Measurements from ENCODE around the gene SYT12.
"Not testable (repeated sequence)": the region's sequence is repeated elsewhere in the genome, so short reads cannot be mapped to it uniquely, and the experiment has no call there.

The SYT12 gene, protein sequence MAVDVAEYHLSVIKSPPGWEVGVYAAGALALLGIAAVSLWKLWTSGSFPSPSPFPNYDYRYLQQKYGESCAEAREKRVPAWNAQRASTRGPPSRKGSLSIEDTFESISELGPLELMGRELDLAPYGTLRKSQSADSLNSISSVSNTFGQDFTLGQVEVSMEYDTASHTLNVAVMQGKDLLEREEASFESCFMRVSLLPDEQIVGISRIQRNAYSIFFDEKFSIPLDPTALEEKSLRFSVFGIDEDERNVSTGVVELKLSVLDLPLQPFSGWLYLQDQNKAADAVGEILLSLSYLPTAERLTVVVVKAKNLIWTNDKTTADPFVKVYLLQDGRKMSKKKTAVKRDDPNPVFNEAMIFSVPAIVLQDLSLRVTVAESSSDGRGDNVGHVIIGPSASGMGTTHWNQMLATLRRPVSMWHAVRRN

GRCh38 chr11:67022961-67023956 lies at the start of gene SYT12:
TSS of gene SYT12 (plus strand) at chr11:67023134. CDS start at chr11:67030145, 7,011 bp downstream.
- DNase-seq (ENCODE audit: extremely low spot score, insufficient read length, low read depth) = no peak
- no peak for FAIRE-seq

DNA sequence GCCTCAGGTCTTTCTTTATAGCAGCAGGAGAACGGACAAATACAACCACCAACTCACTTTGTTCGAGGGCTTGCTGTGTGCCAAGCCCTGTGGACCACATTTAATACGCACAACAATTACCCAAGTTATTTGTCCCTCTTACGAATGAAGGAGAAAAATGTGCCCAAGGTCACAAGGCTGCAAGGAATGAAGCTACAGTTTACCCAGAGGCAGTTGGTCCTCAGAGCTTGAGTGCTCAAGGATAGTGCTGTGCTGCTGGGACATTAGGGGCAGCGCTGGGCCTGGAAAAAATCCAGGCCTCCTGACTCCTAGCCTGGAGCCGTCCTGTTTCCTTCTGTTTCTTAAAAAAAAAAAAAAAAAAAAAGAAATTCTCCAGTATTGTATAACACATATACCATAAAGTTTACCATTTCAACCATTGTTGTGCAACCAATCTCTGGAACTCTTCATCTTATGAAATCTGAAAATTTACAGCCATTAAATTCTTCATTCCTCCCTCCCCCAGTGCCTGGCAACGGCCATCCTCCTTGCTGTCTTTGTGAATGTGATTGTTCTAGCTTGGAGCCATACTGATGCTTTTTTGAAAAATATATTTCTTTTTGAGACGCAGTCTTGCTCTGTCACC lies 48.9 kb upstream of the SYT12 start:
- FAIRE-seq (no peak), DNase-seq (ENCODE audit: extremely low spot score, insufficient read length, low read depth) (no peak)

GRCh38 chr11:66974724-66975404 lies 48.1 kb upstream of the SYT12 start, which contains the start of gene C11orf86:
TSS of gene C11orf86 (plus strand) at chr11:66975304. CDS start at chr11:66975363, 59 bp downstream.
- FAIRE-seq = no peak

DNA sequence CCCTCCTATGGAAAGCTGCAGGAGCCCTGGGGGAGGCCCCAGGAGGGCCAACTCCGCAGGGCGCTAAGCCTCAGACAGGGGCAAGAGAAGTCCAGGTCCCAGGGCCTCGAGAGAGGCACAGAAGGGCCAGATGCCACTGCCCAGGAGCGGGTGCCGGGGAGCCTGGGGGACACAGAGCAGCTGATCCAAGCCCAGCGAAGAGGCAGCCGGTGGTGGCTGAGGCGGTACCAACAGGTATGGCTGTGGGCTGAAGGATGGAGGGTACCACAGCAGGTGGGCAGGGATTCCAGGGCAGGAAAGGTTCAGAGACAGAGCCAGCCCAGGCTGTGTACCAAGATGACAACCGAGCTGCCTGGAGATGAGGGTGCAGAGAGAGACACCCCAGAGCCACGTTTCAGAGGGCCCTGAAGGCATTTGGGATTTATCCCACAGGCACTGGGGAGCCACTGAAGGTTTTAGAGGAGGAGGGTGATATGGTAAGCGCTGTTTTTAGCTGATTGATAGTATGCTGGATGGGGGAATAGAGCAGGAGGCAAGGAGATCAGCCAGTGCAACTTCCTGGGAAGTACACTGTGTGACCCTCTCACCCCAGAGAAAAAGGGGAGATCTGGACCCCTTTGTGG lies 47.4 kb upstream of the SYT12 start:
- DNase-seq (ENCODE audit: extremely low spot score, insufficient read length, low read depth) (no peak), FAIRE-seq (no peak)

More at GRCh38 chr11:66974724-66975404, 48.1 kb upstream of the SYT12 start, which contains the start of gene C11orf86:
- DNase-seq (ENCODE audit: extremely low spot score, insufficient read length, low read depth) = no peak

GRCh38 chr11:66976028-66976467 lies 46.9 kb upstream of the SYT12 start:
- DNase-seq (ENCODE audit: extremely low spot score, insufficient read length, low read depth) (no peak), FAIRE-seq (no peak)

- FAIRE-seq (no peak), DNase-seq (ENCODE audit: extremely low spot score, insufficient read length, low read depth) (no peak)
Observed at GRCh38 chr11:66976925-66977324, 46.0 kb upstream of the SYT12 start.

GRCh38 chr11:66978229-66978628 lies 44.7 kb upstream of the SYT12 start:
- DNase-seq (ENCODE audit: extremely low spot score, insufficient read length, low read depth) (no peak), FAIRE-seq (no peak)

- FAIRE-seq (no peak), DNase-seq (ENCODE audit: extremely low spot score, insufficient read length, low read depth) (no peak)
Observed at GRCh38 chr11:66978717-66979116, 44.2 kb upstream of the SYT12 start.

DNA sequence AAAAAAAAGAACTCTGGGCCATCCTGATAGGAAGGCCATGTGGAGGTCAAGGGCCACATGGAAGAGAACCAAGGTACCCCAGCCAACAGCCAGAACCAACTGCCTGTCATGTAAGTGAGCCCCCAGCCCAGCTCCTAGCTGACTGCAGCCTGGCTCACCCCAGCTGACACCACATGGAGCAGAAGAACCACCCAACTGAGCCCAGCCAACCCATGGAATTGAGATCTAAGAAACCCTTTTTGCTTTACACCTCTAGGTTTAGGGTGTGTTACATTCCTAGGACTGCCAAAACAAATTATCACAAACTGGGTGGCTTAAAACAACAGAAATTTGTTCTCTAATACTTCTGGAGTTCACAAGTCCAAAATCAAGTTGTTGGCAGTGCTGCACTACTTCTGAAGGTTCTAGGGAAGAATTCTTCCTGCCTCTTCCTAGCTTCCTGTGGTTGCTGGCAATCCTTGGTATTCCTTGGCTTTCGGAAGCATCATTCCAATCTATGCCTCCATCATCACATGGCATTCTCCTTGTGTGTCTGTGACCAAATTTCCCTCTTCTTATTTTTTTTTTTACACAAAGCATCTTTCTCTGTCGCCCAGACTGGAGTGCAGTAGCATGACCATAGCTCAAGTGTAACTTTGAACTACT lies 43.5 kb upstream of the SYT12 start:
- DNase-seq (ENCODE audit: extremely low spot score, insufficient read length, low read depth) (no peak), FAIRE-seq (no peak)

- FAIRE-seq (no peak), DNase-seq (ENCODE audit: extremely low spot score, insufficient read length, low read depth) (no peak)
Observed at GRCh38 chr11:66981976-66982578, 40.9 kb upstream of the SYT12 start.

DNA sequence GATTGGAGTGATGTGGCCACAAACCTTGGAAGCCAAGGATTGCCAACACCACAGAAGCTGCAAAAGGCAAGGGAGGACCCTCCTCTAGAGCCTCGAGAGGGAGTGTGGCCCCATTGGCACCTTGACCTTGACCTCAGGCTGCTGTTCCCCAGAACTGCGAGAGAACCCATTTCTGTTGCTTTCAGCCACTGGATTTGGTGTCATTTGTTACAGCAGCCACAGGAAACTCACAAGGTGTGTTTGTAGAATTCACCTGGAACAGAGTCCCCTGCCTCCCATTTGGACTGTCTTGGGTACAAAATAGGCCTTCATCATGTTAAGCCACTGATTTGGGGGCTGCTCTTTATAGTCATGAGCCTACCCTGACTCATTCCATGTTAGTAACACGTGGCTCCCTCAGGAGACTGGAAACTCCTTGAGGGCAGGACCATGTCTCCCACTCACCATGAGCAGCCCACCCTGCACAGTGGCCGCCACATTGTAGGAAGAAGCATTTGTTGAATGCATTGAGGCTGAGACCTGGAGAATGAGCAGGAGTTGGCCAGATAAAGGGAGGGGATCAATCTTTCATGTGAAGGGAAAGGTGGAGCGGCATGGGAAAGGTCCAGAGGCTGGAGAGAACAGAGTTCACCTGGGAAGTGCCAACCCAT lies 39.5 kb upstream of the SYT12 start:
- FAIRE-seq (no peak), DNase-seq (ENCODE audit: extremely low spot score, insufficient read length, low read depth) (no peak)

GRCh38 chr11:66985508-66986177 lies 37.3 kb upstream of the SYT12 start:
- DNase-seq (ENCODE audit: extremely low spot score, insufficient read length, low read depth) (no peak), FAIRE-seq (no peak)

DNA sequence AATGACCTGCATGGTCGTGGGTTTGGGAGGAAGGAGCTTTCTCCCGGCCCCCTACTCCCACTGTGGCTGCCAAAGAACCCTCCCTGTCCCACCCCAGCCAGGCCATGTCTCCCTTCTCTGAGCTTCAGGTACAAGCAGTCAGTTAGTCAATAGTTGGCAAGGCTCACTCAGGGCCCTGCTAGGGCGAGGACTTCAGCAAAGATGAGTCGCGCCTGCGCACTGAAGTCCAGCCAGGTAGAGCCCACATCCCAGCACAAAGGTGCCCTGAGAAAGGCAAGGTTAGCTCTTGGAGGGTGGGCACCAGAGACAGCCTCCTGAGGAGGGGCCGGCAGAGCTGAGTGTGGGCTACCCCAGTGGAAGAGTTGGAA lies 36.8 kb upstream of the SYT12 start:
- FAIRE-seq (no peak), DNase-seq (ENCODE audit: extremely low spot score, insufficient read length, low read depth) (no peak)

DNA sequence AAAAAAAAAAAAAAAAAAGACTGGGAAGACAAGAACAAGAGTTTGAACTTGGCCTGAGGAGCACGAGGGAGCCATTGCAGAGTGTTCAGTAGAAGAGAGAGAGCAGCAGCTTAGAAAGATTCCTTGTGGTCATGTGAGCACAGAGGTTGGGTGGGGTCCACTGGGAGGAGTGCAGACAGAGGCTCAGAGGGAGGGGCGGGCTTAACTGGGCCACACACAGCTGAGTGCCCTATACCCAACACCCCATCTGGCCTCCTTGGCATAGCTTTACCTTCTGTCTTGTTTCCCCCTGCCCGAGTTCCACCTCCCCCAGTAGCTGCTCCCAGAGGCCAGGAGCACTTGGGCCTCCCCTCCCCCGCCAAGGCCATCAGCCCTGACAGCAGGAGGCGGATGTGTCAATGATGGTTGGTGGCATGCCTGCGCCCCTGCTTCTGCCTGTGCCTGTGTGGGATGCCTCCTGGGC lies 35.7 kb upstream of the SYT12 start:
- DNase-seq (ENCODE audit: extremely low spot score, insufficient read length, low read depth) (no peak), FAIRE-seq (no peak)

GRCh38 chr11:66987924-66988637 lies 34.9 kb upstream of the SYT12 start:
- FAIRE-seq (no peak), DNase-seq (ENCODE audit: extremely low spot score, insufficient read length, low read depth) (no peak)

GRCh38 chr11:66988741-66989140 lies 34.2 kb upstream of the SYT12 start:
- DNase-seq (ENCODE audit: extremely low spot score, insufficient read length, low read depth); FAIRE-seq: not testable (repeated sequence)

- not testable (repeated sequence) for FAIRE-seq
Observed at GRCh38 chr11:66989360-66989759, 33.6 kb upstream of the SYT12 start.

More at GRCh38 chr11:66989360-66989759, 33.6 kb upstream of the SYT12 start:
- not testable (repeated sequence) for DNase-seq (ENCODE audit: extremely low spot score, insufficient read length, low read depth)

All from GM18507 (cell line).